HG03354 (cell line): ENCODE data around the gene ADAMTS8.
"Not testable (repeated sequence)": the region's sequence is repeated elsewhere in the genome, so short reads cannot be mapped to it uniquely, and the experiment has no call there.

Source experiments
- ATAC-seq: cut with Tn5 transposase; IDR thresholded peaks from one replicate; pipeline ENCODE4 v1.9.1; 2021; ENCODE audit warnings: mild to moderate bottlenecking; ENCODE audit not compliant: unreplicated experiment, poor library complexity, severe bottlenecking

The ADAMTS8 gene

GRCh38 chr11:130441719-130442118 lies 13.3 kb upstream of the ADAMTS8 start:
- ATAC-seq: no peak

- no peak for ATAC-seq
These were observed 11.5 kb upstream of the ADAMTS8 start for GRCh38 chr11:130439876-130440275.

- no peak for ATAC-seq
These were observed 10.7 kb upstream of the ADAMTS8 start for GRCh38 chr11:130439160-130439519.

GRCh38 chr11:130438401-130439159 lies 10.2 kb upstream of the ADAMTS8 start:
- not testable (repeated sequence) for ATAC-seq

GRCh38 chr11:130437848-130438247 lies 9.4 kb upstream of the ADAMTS8 start:
- no peak for ATAC-seq

- ATAC-seq: no peak
These were observed 7.8 kb upstream of the ADAMTS8 start for GRCh38 chr11:130436171-130436570.

GRCh38 chr11:130435671-130436070 lies 7.3 kb upstream of the ADAMTS8 start:
- ATAC-seq: no peak

- ATAC-seq: peak; percentile 92
These were observed 6.3 kb upstream of the ADAMTS8 start for GRCh38 chr11:130434521-130435223.

GRCh38 chr11:130433357-130433756 lies 4.9 kb upstream of the ADAMTS8 start:
- ATAC-seq: no peak

GRCh38 chr11:130431801-130432200 lies 3.4 kb upstream of the ADAMTS8 start:
- ATAC-seq: no peak

GRCh38 chr11:130431331-130431773 lies 2.9 kb upstream of the ADAMTS8 start:
- ATAC-seq: peak; percentile 49

- no peak for ATAC-seq
These were observed 1.6 kb upstream of the ADAMTS8 start for GRCh38 chr11:130429983-130430382.

GRCh38 chr11:130429120-130429681 lies 792 bp upstream of the ADAMTS8 start:
- no peak for ATAC-seq

GRCh38 chr11:130427581-130428315 lies 661 bp downstream of the ADAMTS8 start:
- ATAC-seq: no peak

- ATAC-seq: no peak
These were observed 1.5 kb downstream of the ADAMTS8 start for GRCh38 chr11:130426837-130427341.

- no peak for ATAC-seq
These were observed 2.1 kb downstream of the ADAMTS8 start for GRCh38 chr11:130426223-130426836.

GRCh38 chr11:130425156-130425555 lies 3.3 kb downstream of the ADAMTS8 start:
- no peak for ATAC-seq

GRCh38 chr11:130424613-130425140 lies 3.7 kb downstream of the ADAMTS8 start:
- ATAC-seq: no peak

- ATAC-seq: no peak
These were observed 4.8 kb downstream of the ADAMTS8 start for GRCh38 chr11:130423541-130424142.
